Neural crest cell (in vitro differentiated cells): Measurements from ENCODE around the gene PLEKHA5. TPM values are rescaled to one million over a fixed set of nuclear protein-coding genes. Genes with fewer than 3 reads are reported as not detected.

ENCODE experiments used
- DNase-seq: peaks from one replicate; pipeline ENCODE4 v3.0.0; 2021; ENCODE audit warnings: low read depth, mixed read lengths, low spot score
- H3K27ac Mint-ChIP-seq: one replicate; pipeline ENCODE4 v1.8.0; 2021; ENCODE audit warnings: mild to moderate bottlenecking, mixed read lengths; ENCODE audit not compliant: unreplicated experiment
- H3K27me3 Mint-ChIP-seq: 2 replicates; pipeline ENCODE4 v1.8.0; 2021; ENCODE audit warnings: low read depth, mild to moderate bottlenecking, mixed read lengths
- H3K36me3 Mint-ChIP-seq: 2 replicates; pipeline ENCODE4 v1.8.0; 2021; ENCODE audit warnings: low read depth, mild to moderate bottlenecking, mixed read lengths
- H3K4me1 Mint-ChIP-seq: 2 replicates; pipeline ENCODE4 v1.8.0; 2021; ENCODE audit warnings: mixed read lengths
- H3K4me3 Mint-ChIP-seq: one replicate; pipeline ENCODE4 v1.8.0; 2021; ENCODE audit warnings: mild to moderate bottlenecking, mixed read lengths
- H3K9me3 Mint-ChIP-seq: 2 replicates; pipeline ENCODE4 v1.8.0; 2021; ENCODE audit warnings: mixed read lengths
- total RNA-seq: library from RNA; stranded (reverse); gene quantifications from 2 replicates; pipeline ENCODE4 v1.2.1, GENCODE V29; 2021
- TF ChIP-seq, protein P1 (sequence below): fragments of 200-600 bp; sonication (generic); conservative IDR thresholded peaks from 2 replicates; pipeline ENCODE4 v1.5.0; 2021; ENCODE audit warnings: antibody characterized with exemption, mild to moderate bottlenecking

Gene PLEKHA5
- total RNA-seq, 1 donor from 2014 or later, result 39.2 TPM

DNA sequence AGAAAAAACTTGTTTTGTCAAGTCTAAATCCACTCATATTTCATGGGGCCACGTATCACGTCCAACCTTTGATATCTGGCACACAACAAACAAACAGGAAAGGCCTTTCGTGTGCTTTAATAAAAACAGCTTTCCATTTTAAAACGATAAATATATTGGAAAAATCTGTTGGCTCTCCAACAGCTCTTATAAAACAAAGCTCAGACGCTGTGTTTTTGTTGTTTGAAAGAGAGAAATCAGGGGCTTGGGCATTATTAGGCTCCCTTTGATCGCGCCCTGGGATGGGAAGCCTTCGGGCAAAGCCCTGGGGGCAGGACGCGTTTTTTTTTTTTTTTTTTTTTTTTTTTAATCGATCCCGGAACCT is 429 bp upstream of the PLEKHA5 start:
- H3K27ac Mint-ChIP-seq, result no peak overlapping the region

DNA sequence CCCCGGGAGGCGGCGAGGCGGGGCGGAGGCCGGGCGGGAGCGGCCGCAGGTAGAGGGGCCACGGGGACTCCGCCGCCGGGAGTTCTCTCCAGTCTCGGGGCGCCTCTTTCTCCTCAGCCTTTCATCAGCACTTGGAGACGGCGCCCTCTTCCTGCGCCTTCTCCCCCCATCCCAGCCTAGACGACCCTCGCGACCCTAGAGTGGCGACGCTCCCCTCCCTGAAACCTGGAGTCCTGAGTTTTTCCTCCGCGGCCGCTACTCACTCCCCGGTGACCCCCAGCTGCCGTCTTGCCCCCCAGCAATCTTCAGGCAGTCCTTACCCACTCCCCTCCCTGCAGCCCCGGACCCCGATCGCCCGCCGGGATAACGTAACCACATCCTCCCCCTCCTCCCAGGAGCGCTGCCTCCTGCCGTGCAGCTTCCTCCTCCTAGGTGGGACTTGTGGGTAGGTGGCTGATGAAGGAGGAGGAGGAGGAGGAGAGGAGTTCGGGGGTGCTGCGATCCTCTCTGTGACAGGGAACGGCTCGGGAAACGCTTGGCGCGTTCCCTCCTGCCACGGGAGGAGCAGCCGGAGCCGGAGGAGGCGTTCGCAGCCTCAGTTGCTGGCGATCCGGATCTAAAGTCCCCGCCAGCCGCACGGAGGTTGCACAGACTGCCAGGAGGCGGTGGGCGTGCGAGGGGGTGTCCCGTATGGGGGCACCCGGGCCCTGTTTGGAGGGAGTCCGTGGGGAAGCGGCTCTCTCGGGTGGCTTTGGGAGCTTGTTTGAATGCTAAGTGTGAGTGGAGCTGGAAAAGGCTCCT is 891 bp downstream of the PLEKHA5 start:
- peak; percentile 23 for DNase-seq
- Mint-ChIP-seq H3K4me3 (peak overlapping the region; percentile 96), H3K9me3 (peaks cover 13% of the 10 kb centered on the region), H3K27me3 (no peaks in the 10 kb centered on the region), H3K4me1 (peaks cover 29% of the 10 kb centered on the region), H3K27ac (peak overlapping the region; percentile 93), H3K36me3 (peaks cover 16% of the 10 kb centered on the region)
- TF ChIP-seq, protein P1, sequence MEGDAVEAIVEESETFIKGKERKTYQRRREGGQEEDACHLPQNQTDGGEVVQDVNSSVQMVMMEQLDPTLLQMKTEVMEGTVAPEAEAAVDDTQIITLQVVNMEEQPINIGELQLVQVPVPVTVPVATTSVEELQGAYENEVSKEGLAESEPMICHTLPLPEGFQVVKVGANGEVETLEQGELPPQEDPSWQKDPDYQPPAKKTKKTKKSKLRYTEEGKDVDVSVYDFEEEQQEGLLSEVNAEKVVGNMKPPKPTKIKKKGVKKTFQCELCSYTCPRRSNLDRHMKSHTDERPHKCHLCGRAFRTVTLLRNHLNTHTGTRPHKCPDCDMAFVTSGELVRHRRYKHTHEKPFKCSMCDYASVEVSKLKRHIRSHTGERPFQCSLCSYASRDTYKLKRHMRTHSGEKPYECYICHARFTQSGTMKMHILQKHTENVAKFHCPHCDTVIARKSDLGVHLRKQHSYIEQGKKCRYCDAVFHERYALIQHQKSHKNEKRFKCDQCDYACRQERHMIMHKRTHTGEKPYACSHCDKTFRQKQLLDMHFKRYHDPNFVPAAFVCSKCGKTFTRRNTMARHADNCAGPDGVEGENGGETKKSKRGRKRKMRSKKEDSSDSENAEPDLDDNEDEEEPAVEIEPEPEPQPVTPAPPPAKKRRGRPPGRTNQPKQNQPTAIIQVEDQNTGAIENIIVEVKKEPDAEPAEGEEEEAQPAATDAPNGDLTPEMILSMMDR, result no peak

More for the DNA sequence above, 429 bp upstream of the PLEKHA5 start:
- TF ChIP-seq, protein P1, result no peak
- no peak for DNase-seq
- H3K36me3 Mint-ChIP-seq, result peaks cover 17% of the 10 kb centered on the region
- H3K4me3 Mint-ChIP-seq, result peak overlapping the region; percentile 81
- peaks cover 27% of the 10 kb centered on the region for H3K4me1 Mint-ChIP-seq
- no peaks in the 10 kb centered on the region for H3K27me3 Mint-ChIP-seq
- peaks cover 15% of the 10 kb centered on the region for H3K9me3 Mint-ChIP-seq

DNA sequence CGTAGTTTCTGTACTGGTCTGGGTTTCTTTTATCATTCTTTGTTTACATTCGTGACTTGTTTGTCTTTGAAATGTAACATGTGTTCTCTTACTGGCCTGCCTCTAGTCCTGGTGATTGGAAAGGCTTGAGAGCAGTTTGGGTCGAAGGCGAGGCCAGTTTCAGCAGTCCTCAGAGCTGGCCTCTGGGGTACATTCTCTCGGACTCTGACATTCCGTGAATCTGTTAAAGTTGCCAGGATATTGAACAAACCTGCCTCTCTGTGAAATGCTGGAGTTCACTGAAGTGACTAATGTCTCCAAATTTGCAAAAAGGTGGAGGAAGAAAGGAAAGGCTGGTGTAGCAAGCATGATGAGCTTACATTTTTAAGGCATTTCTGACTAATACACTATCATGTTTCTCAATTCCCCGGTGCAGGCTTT is 1.5 kb downstream of the PLEKHA5 start:
- TF ChIP-seq, protein P1, result no peak
- Mint-ChIP-seq H3K27ac (peak overlapping the region; percentile 93), H3K4me3 (peak overlapping the region; percentile 96), H3K27me3 (no peaks in the 10 kb centered on the region), H3K9me3 (peaks cover 12% of the 10 kb centered on the region), H3K36me3 (peaks cover 16% of the 10 kb centered on the region), H3K4me1 (peaks cover 28% of the 10 kb centered on the region)
- DNase-seq, result no peak

DNA sequence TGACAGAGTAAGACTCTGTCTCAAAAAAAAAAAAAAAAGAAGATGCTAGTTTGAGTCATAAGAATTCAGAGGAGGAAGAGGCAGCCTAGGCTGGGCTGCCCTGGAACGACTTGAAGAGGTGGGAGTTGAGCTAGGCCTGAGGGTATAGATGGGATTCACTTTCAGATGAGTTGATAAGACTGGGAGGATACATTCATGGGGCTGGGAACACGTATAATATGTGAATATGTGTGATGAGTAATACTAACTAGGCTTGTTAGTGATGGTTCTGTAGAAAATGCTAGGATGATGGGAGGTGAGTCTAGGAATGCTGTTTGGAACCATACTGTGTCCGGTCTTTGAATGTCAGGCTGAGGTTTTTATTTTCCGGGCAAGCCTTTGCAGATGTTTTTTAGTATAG is 9.0 kb downstream of the PLEKHA5 start:
- peaks cover 14% of the 10 kb centered on the region for H3K36me3 Mint-ChIP-seq
- peaks cover 36% of the 10 kb centered on the region for H3K4me1 Mint-ChIP-seq
- no peak for DNase-seq
- TF ChIP-seq, protein P1, result no peak
- H3K27ac Mint-ChIP-seq, result peak overlapping the region; percentile 14
- H3K27me3 Mint-ChIP-seq, result no peaks in the 10 kb centered on the region
- peak overlapping the region; percentile 6 for H3K4me3 Mint-ChIP-seq
- H3K9me3 Mint-ChIP-seq, result no peaks in the 10 kb centered on the region

DNA sequence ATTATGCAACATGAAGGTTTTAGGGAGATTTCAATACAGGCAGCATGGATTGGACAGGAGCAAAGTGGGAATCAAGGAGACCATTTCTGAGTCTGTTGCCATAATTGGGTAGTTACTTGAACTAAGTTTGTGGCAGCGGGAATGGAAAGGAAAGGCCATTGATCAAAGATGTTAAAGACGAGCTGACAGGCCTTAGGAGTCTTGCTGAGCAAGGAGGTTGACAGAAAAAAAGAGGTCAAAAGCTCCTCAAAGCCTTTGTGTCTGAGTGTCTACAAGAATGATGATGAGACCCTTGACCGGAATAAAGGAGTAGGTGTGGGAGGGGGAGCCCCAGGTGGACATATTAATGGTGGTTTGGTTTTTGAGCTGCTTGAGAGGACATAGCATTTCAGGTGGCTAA is 9.4 kb downstream of the PLEKHA5 start:
- TF ChIP-seq, protein P1, result no peak
- no peak overlapping the region for H3K4me3 Mint-ChIP-seq
- H3K27me3 Mint-ChIP-seq, result no peaks in the 10 kb centered on the region
- peak overlapping the region; percentile 14 for H3K27ac Mint-ChIP-seq
- H3K36me3 Mint-ChIP-seq, result peaks cover 14% of the 10 kb centered on the region
- no peak for DNase-seq
- H3K4me1 Mint-ChIP-seq, result peaks cover 36% of the 10 kb centered on the region
- H3K9me3 Mint-ChIP-seq, result no peaks in the 10 kb centered on the region
